GM18868 (cell line): ENCODE results near the gene LSMEM2.
A peak's percentile ranks its signal among the peaks of the same experiment; 100 is the strongest.
"Not testable (repeated sequence)": the region's sequence is repeated elsewhere in the genome, so short reads cannot be mapped to it uniquely, and the experiment has no call there.

ENCODE experiments used
- ATAC-seq: cut with Tn5 transposase; IDR thresholded peaks from one replicate; pipeline ENCODE4 v1.9.1; 2021; ENCODE audit warnings: mild to moderate bottlenecking, moderate library complexity; ENCODE audit not compliant: unreplicated experiment

LSMEM2 gene

GRCh38 chr3:50276762-50277101 lies 2.2 kb upstream of the LSMEM2 start:
- ATAC-seq = no peak

- no peak for ATAC-seq
Observed at GRCh38 chr3:50278123-50278879, 586 bp upstream of the LSMEM2 start.

DNA sequence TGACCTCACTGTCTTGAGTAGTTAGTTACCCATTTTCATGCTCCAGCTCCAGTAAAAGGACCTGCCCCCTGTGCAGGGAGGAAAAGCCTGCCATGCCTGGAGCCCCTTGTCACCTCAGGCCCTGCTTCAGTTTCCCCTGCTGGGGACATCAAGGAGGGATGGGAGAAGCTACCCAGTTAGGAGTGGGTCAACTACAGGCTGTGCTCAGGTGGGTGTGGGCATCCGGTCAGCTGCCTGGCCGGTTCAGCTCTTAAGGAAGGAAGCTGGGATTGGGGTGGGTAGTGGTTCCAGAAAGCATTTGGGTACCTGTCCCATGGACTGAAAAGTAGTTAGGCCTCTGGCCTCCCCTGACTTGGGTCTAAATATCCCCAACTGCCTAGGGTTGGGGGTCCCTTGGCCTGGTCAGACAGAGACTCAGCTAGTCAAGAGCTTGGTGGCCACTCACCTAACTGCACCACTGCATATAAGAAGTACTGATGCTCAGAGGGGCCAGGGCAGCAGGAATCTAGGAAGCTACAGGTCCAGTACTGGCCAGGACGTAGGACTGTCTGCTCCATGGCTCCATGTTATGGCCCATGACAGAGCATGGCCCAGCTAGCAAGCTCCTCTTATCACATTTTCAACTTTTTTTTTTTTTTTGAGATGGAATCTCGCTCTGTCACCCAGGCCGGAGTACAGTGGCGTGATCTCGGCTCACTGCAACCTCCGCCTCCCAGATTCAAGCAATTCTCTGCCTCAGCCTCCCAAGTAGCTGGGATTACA lies 549 bp downstream of the LSMEM2 start:
- ATAC-seq = no peak

DNA sequence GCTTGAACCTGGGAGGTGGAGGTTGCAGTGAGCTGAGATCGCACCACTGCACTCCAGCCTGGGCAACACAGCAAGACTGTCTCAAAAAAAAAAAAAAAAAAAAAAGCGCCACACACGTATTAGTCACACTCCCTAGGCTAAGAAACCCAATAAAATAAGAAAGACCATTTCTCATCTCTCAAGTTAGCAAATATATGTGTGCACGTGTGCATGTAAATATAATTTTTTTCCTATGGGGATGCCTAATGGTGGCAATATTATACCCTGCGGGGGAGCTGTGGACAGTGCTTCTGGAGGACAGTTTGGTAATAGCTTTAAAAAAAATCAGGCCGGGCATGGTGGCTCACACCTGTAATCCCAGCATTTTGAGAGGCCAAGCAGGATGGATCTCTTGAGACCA lies 5.2 kb downstream of the LSMEM2 start:
- ATAC-seq = not testable (repeated sequence)

- no peak for ATAC-seq
Observed at GRCh38 chr3:50286322-50287227, 7.7 kb downstream of the LSMEM2 start.

GRCh38 chr3:50287262-50287661 lies 8.4 kb downstream of the LSMEM2 start:
- no peak for ATAC-seq

- ATAC-seq = no peak
Observed at GRCh38 chr3:50288387-50289007, 9.6 kb downstream of the LSMEM2 start.

DNA sequence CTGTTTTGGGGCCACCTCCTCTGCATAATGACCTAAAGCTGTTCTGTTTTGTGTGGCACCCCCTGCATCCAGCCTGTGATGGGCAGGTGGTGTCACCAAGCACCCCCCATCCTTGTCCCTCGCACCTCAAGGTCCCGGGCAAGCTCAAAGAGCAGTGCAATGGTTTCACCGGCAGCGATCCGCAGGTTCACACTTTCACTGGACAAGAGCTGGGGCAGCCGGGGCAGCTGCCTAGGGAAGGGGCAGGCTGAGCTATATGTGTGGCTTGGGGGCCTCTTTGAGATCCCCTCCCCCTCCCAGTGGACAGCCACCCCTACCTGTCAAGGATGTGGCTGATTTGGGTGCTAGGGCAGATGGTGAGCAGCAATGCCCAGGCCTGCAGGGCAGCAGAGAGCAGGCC lies 10.2 kb downstream of the LSMEM2 start:
- ATAC-seq = no peak

DNA sequence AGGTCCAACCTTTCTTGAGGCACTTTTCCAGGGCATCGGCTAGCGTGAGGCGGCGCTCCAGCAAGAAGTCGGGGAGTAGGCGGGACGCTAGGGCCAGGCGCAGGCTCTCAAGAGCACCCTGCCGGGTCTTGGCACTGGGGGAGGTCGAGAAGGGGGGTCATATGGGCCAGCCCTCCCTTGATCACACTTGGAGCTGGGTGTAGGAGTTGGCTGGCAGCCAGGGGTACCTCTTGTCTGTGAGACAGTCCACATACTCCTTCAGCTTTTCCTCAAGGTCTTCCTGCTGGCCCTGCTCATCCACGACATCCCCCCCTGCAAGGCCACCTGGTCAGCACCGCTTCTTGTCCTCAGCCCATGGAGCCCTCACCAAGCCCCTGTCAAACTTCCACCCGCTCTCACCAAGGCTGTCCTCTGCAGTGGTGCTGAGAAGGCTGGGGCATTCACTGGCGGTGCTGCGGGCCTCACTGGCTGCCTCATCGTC lies 11.3 kb downstream of the LSMEM2 start:
- no peak for ATAC-seq

- peak; percentile 94 for ATAC-seq
Observed at GRCh38 chr3:50292159-50293078, 13.5 kb downstream of the LSMEM2 start, which contains the start of gene IFRD2. Gene IFRD2 (minus strand): TSS chr3:50292429. CDS start chr3:50292274, 155 bp downstream.

DNA sequence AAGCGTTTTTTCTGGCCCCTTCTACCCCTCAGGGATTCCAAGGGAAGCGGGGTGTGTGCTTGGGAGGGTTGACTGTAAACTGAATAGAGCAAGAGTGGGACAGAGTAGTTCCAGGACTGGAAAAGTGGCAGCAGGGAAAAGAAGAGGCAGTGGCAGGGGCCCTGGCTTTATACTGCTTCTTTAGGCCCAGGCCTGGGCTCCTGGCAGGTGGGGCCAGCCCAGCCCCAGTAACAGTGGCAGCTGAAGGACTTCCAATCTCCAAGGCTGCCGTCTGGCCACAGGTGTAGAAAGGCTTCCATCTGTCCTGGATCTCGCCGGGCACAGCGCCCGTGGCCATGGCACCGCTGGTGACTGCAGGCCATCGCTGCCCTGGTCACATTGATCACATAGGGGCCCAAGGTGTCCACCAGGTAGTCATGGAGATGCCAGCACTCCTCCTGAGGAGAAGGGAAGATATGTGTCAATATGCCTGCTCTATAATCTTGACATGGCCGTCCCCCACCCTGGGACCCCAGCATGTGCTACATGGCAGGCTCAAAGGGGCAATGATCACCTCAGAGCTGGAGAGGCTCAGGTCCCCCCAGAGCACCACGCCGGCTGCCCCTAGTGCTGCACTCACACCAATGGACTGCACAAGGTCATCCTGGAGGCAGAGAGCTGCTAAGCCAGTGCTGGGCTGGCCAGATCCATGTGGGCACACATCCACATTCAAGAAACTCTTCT lies 14.4 kb downstream of the LSMEM2 start:
- no peak for ATAC-seq

DNA sequence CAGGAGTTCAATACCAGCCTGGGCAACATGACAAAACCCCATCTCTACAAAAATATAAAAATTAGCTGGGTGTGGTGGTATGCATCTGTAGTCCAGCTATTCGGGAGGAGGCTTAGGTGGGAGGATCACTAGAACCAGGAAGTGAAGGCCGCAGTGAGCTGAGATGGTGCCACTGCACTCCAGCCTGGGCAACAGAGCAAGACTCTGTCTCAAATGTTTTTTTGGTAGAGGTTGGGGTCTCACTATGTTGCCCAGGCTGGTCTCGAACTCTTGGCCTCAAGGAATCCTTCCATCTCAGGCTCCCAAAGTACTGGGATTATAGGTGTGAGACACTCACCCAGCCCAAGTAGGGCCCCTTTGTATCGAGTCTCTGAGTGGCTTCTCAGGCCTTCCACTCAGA lies 15.2 kb downstream of the LSMEM2 start:
- no peak for ATAC-seq

GRCh38 chr3:50294492-50295403 lies 15.9 kb downstream of the LSMEM2 start:
- no peak for ATAC-seq

DNA sequence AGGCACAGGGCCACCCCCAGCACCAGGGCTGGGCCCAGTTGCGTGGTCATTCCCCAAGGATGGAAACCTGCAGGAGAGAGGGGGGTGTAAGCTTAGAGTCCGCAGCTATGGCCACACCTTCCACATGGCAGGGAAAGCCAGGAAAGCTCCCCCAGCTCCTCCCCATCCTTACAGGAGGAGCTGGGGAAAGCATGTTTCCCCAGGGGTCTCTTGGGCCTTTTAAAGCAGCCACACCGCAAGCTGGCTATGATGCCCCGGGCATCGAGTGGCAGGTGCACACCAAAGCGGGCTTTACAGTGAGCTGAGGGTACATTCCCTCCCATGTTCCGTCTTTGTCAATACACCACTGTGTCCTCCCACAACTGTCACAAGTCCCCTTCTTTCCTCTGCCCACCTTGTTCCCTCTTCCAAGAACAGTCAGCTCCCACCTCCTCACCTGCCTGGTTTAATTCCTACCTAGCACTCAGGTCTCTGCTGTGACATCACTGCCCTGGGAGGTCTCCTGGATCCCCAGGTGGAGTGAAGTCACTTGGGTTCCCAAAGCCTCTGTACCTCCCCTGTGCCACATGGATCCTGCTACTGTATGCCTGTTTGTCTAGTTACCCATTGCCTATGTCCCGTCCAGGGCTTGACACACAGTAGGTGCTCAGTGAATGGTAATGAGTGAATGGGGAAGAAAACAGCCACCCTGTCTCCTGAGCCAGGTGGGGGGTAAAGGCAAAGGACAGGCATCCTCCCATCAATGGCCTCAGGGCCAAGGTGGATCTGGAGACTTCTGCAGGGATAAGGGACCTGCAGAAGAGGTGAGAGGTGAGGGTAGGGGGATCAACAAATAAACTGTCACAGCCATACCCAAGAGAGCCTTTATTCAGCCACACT lies 16.9 kb downstream of the LSMEM2 start:
- no peak for ATAC-seq

DNA sequence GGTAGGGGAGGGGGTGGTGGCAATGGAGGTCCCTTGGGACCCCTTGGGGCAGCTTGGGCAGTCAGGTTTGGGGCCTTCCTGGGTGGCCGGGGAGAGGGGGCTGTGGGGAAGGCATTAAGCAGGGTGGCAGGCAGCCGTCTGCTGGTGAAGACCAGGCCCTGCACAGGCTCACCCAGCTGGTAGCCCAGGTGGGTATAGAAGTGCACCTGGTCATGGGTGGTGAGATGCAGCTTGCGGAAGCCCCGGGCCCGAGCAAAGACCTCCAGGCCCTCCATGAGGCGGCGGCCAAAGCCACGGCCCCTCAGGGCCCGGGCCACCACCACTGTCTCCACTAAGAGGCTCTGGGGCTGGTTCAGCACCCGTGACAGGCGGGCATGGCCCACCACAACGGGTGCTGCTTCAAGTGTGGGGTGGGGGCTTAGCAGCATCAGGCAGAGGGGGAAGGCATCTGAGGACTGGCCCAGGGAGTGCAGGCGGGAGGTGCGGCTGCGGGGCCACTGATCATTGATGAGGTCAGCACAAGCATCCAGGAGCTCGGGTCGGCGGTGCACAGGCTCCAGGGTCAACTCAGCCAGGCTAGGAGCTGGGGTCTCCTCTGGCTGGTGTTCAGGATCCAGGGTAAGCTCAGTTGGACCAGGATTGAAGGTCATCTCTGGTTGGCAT lies 18.0 kb downstream of the LSMEM2 start:
- ATAC-seq = no peak

GRCh38 chr3:50297384-50297775 lies 18.5 kb downstream of the LSMEM2 start:
- ATAC-seq = no peak
